T-cell (primary cell): Measurements from ENCODE around the gene TXNRD1. TPM values are rescaled to one million over a fixed set of nuclear protein-coding genes. Genes with fewer than 3 reads are reported as not detected.
A peak's percentile ranks its signal among the peaks of the same experiment; 100 is the strongest.

Experiments
- ATAC-seq, 4 experiments: fragments of 200-7000 bp in 3 of 4; fragments of 150-1000 bp in 1 of 4; cut with Tn5 transposase; replicated peaks in 1 of 4; 1 replicate in 3 of 4; 2 replicates in 1 of 4; pipeline ENCODE4 v1.10.0; 2021; ENCODE audit warnings: moderate library complexity in 3 of 4, mild to moderate bottlenecking in 2 of 4, moderate number of reproducible peaks in 1 of 4
- CTCF ChIA-PET, 2 donors: fragments of 300-600 bp; sonication (Branson Sonifier 250); formaldehyde crosslinking; loops; one replicate each; lab custom pipeline; 2022; ENCODE audit warnings: antibody characterized with exemption in 2 of 2; lab: Charles Lee
- POLR2A ChIA-PET, 2 donors: fragments of 300-600 bp; sonication (Branson Sonifier 250); formaldehyde crosslinking; loops; one replicate each; lab custom pipeline; 2022; ENCODE audit warnings: antibody characterized with exemption in 2 of 2; lab: Charles Lee
- DNase-seq, 35 experiments: peaks; one replicate each; pipeline versions ENCODE4 v3.0.0 to v3.0.0-alpha.2; 2013 to 2023
- H3K27ac ChIP-seq: one replicate; pipeline ENCODE4 v1.5.1; 2013; ENCODE audit warnings: low read length
- H3K27me3 ChIP-seq, 2 experiments: replicated peaks in 1 of 2; 1 replicate in 1 of 2; 2 replicates in 1 of 2; pipeline versions ENCODE4 v1.6.1 to v1.7.0; 2013; ENCODE audit warnings: low read length in 1 of 2, mixed read lengths in 1 of 2; ENCODE audit not compliant: control insufficient read depth in 2 of 2, insufficient read depth in 2 of 2; ENCODE audit errors: extremely low read depth in 1 of 2
- H3K36me3 ChIP-seq, 2 donors: 1 replicate in 1 of 2; 2 replicates in 1 of 2; pipeline versions ENCODE4 v1.6.1 to v1.7.0; 2013; ENCODE audit warnings: low read length in 1 of 2; ENCODE audit not compliant: control insufficient read depth in 2 of 2, insufficient read depth in 1 of 2; ENCODE audit errors: extremely low read depth in 1 of 2
- H3K4me1 ChIP-seq, 2 experiments: 1 replicate in 1 of 2; 2 replicates in 1 of 2; pipeline versions ENCODE4 v1.6.1 to v1.7.0; 2013; ENCODE audit warnings: low read length in 2 of 2, mixed read lengths in 1 of 2; ENCODE audit not compliant: insufficient read depth in 2 of 2, control insufficient read depth in 1 of 2; ENCODE audit errors: extremely low read depth in 1 of 2
- H3K4me3 ChIP-seq, 2 donors: 1 replicate in 1 of 2; 2 replicates in 1 of 2; pipeline versions ENCODE4 v1.5.1 to v1.7.0; 2013; ENCODE audit warnings: mild to moderate bottlenecking in 2 of 2, low read length in 1 of 2, moderate library complexity in 1 of 2; ENCODE audit not compliant: control insufficient read depth in 1 of 2; ENCODE audit errors: extremely low read depth in 1 of 2
- H3K9me3 ChIP-seq: 2 replicates; pipeline ENCODE4 v1.7.0; 2013
- H3K27ac Mint-ChIP-seq, 2 donors: one replicate each; pipeline ENCODE4 v1.8.0; 2020 to 2021; ENCODE audit warnings: mild to moderate bottlenecking in 2 of 2, mixed read lengths in 2 of 2
- H3K27me3 Mint-ChIP-seq, 2 donors: one replicate each; pipeline ENCODE4 v1.8.0; 2021 to 2022; ENCODE audit warnings: mixed read lengths in 2 of 2
- H3K36me3 Mint-ChIP-seq: one replicate; pipeline ENCODE4 v1.8.0; 2021; ENCODE audit warnings: mixed read lengths
- H3K4me1 Mint-ChIP-seq, 3 donors: one replicate each; pipeline ENCODE4 v1.8.0; 2020 to 2022; ENCODE audit warnings: mixed read lengths in 3 of 3, mild to moderate bottlenecking in 1 of 3
- H3K4me3 Mint-ChIP-seq, 3 donors: one replicate each; pipeline ENCODE4 v1.8.0; 2020 to 2022; ENCODE audit warnings: mild to moderate bottlenecking in 3 of 3, mixed read lengths in 3 of 3, moderate library complexity in 3 of 3
- H3K9me3 Mint-ChIP-seq, 3 donors: one replicate each; pipeline ENCODE4 v1.8.0; 2020 to 2022; ENCODE audit warnings: mixed read lengths in 3 of 3
- WGBS: methylation state at CpG from one replicate; pipeline ENCODE4 v1.1.5; 2013; ENCODE audit warnings: missing lambda C conversion rate; ENCODE audit not compliant: insufficient coverage; 5-methylcytosine and 5-hydroxymethylcytosine counted together
- total RNA-seq, 35 experiments: library from RNA in 6 of 35; stranded (reverse) in 6 of 35; fragments of 120-200 nt in 1 of 35; gene quantifications; one replicate each; pipeline versions ENCODE4 v1.2.1 to v1.2.4 and lab custom pipeline; 2013 to 2026

TXNRD1 gene
- total RNA-seq, 5 donors from 2014 or later (not counting 1 experiment from before 2014, with no cell fraction given), result 33.1 to 91.7 (median 68.9) TPM

DNA sequence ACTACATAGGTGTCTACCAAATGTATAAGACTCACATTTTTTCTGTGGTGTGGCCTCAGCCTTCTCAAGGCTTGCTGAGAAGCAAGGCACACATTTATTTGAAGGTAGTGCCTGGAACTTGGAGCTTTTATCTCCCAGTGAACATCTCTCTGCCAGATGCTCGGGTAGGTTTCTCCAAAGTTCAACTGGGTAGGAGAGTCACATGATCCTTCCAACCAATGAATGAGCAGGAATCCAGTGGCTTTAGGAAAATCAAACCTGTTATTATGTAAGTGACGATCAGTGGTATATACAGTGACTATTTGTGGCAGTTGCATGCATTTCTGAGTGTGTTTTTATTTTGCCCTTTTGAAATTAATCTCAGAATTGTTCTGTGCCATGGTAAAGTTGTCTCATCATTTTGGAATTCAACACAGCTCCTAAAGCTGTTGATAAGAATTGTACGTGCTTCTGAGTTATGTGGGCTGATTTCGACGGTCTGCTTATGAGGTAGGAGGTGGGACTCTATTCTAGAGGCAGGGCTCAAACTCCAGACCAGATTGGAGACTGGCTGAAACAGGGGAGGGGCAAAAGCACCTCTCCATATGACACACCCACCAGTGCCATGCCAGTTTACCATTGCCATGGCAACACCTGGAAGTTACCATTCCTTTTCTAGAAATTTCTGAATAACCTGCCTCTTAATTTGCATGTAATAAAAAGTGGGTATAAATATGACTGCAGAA is 145.6 kb downstream of the TXNRD1 start:
- H3K4me3 Mint-ChIP-seq, result no peak overlapping the region
- ATAC-seq, result no peak
- Histone ChIP-seq H3K4me1 (no peaks in the 10 kb centered on the region), H3K9me3 (no peaks in the 10 kb centered on the region), H3K27me3 (no peaks in the 10 kb centered on the region), H3K4me3 (no peak overlapping the region), H3K36me3 (no peaks in the 10 kb centered on the region), H3K27ac (no peak overlapping the region)
- H3K27me3 Mint-ChIP-seq, result no peaks in the 10 kb centered on the region
- peaks cover 0 to 2% (median 0%) of the 10 kb centered on the region in 3 donors for H3K4me1 Mint-ChIP-seq
- no peak overlapping the region for H3K27ac Mint-ChIP-seq
- DNase-seq, result no peak
- no peaks in the 10 kb centered on the region for H3K9me3 Mint-ChIP-seq
- H3K36me3 Mint-ChIP-seq, result no peaks in the 10 kb centered on the region
- WGBS, result 100% methylated on average over 2 of the region's 5 CpGs
- CTCF ChIA-PET, result interaction anchor here in 1 of 2 donors (1.0 kb wide), 1 partner anchor 161 kb away, joined by 3 read pairs; no protein-coding TSS in a partner anchor
- POLR2A ChIA-PET, result no interaction called here

DNA sequence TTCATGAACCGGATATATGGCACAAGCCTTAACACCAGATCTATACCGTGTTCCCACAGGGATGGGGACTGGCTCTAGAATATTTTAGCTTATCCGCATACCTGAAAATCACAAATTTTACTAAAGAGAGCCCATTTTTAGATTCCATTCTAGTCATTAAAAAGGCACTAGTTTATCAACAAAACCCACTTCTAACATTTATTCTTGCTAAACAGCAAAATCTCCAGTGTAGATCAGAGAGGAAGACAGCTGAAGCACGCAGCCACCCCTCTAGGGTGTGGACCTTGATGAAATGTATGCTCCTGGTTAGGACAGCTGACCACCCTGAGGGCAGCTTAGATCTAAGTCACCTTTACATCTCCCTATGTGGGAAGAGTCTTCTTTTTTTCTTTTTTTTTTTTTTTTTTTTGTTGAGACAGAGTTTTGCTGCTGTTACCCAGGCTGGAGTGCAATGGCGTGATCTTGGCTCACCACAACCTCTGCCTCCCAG is 150.4 kb downstream of the TXNRD1 start:
- Histone ChIP-seq H3K27ac (no peak overlapping the region), H3K4me3 (no peak overlapping the region), H3K9me3 (no peaks in the 10 kb centered on the region), H3K36me3 (no peaks in the 10 kb centered on the region), H3K4me1 (no peaks in the 10 kb centered on the region), H3K27me3 (no peaks in the 10 kb centered on the region)
- Mint-ChIP-seq H3K9me3 (peaks cover 0 to 8% (median 6%) of the 10 kb centered on the region in 3 donors), H3K27ac (no peak overlapping the region), H3K4me3 (no peak overlapping the region), H3K36me3 (peaks cover 7% of the 10 kb centered on the region), H3K27me3 (peaks cover 0 to 3% of the 10 kb centered on the region in 2 donors), H3K4me1 (peaks cover 0 to 3% (median under 1%) of the 10 kb centered on the region in 3 donors)
- POLR2A ChIA-PET, result no interaction called here
- CTCF ChIA-PET, result interaction anchor here (0.6 to 1.0 kb wide), 4 partner anchors 16 to 339 kb away, joined by 3 to 9 read pairs (median 3); no protein-coding TSS in a partner anchor
- 96% methylated on average over 2 of the region's 5 CpGs for WGBS
- no peak for DNase-seq
- ATAC-seq, result no peak

DNA sequence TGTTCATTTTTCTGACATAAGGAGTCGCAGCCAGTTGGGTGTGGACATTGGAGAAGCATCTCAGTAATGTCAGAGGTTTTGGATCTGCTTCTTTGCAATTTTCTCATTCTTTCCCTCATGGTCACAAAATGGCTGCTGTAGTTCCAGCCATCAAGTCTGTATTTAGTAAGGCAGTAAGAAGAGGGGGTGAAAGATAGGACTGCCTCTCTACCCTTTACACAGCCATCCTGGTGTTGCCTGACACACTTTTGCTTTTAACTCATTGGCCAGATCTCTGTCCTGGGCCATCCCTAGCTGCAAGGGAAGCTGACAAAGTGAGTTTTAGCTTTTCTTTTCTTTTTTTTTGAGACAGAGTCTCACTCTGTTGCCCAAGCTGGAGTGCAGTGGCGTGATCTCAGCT is 154.1 kb downstream of the TXNRD1 start:
- H3K27me3 Mint-ChIP-seq, result peaks cover 0 to 3% of the 10 kb centered on the region in 2 donors
- H3K4me1 Mint-ChIP-seq, result peaks cover 11 to 20% (median 14%) of the 10 kb centered on the region in 3 donors
- ATAC-seq (no peak), DNase-seq (no peak)
- Histone ChIP-seq H3K27me3 (peaks cover 0 to 3% of the 10 kb centered on the region in 2 experiments), H3K4me1 (peaks cover 4 to 15% of the 10 kb centered on the region in 2 experiments), H3K27ac (no peak overlapping the region), H3K9me3 (no peaks in the 10 kb centered on the region), H3K4me3 (no peak overlapping the region), H3K36me3 (no peaks in the 10 kb centered on the region)
- H3K4me3 Mint-ChIP-seq, result no peak overlapping the region
- ChIA-PET POLR2A (no interaction called here), CTCF (no interaction called here)
- no peak overlapping the region for H3K27ac Mint-ChIP-seq
- peaks cover 0 to 8% (median 6%) of the 10 kb centered on the region in 3 donors for H3K9me3 Mint-ChIP-seq
- WGBS, result no CpG with 5 or more reads among the region's 2 CpGs
- H3K36me3 Mint-ChIP-seq, result peaks cover 7% of the 10 kb centered on the region

DNA sequence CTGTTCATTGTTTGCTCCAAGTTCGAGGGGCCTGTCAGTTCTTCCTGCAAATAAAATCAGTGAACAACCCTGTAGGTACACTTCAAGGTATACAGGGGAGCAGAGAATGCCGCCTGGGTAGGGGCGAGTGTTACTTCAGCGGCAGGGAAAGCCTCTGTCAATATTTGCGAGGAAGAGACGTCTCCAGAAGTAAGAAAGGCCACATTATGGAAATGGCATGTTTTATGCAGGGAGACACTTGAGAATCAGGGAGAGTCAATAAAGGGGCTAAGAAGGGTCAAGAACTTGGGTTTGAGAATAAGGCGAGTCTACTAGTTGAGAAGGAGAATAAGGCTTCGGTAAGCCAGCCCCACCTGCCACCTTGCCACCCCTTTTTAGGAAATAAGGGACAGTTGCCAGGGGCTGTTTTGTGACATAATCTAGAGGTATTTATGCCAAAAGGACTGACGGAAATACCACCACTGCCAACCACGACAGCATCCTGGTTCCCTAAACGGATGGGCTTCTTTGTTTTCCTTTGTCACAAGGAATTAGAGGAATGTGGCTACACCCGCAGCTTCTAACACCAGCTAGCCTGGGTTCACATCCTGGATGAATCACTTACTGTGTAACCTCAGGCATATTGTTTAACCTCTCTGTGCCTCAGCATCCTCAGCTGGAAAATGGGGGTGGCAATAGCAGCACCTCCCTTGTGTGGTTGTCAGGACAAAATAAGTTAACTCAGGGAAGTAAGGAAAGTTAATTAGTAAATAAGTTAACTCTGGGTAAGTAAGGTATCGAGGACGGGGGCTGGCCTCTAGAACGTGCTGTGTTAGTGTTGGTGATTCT is 155.7 kb downstream of the TXNRD1 start:
- Histone ChIP-seq H3K4me3 (no peak overlapping the region), H3K36me3 (no peaks in the 10 kb centered on the region), H3K4me1 (peaks cover 4 to 15% of the 10 kb centered on the region in 2 experiments), H3K27me3 (peaks cover 0 to 3% of the 10 kb centered on the region in 2 experiments), H3K27ac (no peak overlapping the region), H3K9me3 (no peaks in the 10 kb centered on the region)
- CTCF ChIA-PET, result no interaction called here
- Mint-ChIP-seq H3K27ac (no peak overlapping the region), H3K4me3 (no peak overlapping the region), H3K27me3 (peaks cover 0 to 3% of the 10 kb centered on the region in 2 donors), H3K36me3 (peaks cover 7% of the 10 kb centered on the region), H3K4me1 (peaks cover 11 to 20% (median 14%) of the 10 kb centered on the region in 3 donors), H3K9me3 (peaks cover 0 to 8% (median 6%) of the 10 kb centered on the region in 3 donors)
- 84% methylated on average over 11 of the region's 15 CpGs for WGBS
- DNase-seq (no peak), ATAC-seq (no peak)
- POLR2A ChIA-PET, result no interaction called here

DNA sequence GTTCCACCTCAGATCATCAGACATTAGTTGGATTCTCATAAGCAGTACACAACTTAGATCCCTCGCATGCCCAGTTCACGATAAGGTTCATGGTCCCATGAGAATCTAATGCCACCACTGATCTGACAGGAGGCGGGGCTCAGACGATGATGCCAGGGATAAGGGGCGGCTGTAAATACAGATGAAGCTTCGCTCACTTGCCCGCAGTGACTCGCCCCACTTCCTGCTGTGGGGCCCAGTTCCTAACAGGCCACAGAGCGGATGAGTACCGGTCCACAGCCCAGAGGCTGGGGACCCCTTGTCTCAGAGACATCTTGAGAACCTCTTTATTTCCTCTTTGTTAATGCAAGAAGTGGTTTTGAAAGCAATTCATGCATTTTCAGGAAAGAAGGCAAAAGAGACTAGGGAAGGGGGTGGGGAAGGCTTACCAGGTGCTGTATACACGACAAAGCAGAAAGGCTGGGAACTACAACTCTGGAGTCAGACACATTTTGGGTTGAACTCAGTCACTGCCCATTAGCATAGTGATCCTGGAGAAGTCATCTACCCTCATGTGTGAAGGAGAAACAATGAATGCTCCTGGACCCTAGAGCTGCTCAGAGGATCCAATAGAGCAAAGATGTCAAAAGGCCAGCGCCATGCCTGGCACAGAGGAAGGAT is 156.6 kb downstream of the TXNRD1 start:
- POLR2A ChIA-PET, result no interaction called here

More for the DNA sequence above, 156.6 kb downstream of the TXNRD1 start:
- Histone ChIP-seq H3K4me1 (peaks cover 4 to 15% of the 10 kb centered on the region in 2 experiments), H3K27me3 (peaks cover 0 to 3% of the 10 kb centered on the region in 2 experiments), H3K9me3 (no peaks in the 10 kb centered on the region), H3K4me3 (peak overlapping the region in 1 of 2 donors; percentile 15), H3K36me3 (no peaks in the 10 kb centered on the region), H3K27ac (no peak overlapping the region)
- Mint-ChIP-seq H3K27me3 (peaks cover 0 to 3% of the 10 kb centered on the region in 2 donors), H3K9me3 (peaks cover 0 to 8% (median 6%) of the 10 kb centered on the region in 3 donors), H3K4me1 (peaks cover 11 to 20% (median 14%) of the 10 kb centered on the region in 3 donors), H3K36me3 (peaks cover 7% of the 10 kb centered on the region), H3K27ac (peak overlapping the region; percentile 8), H3K4me3 (peak overlapping the region in 1 of 3 donors; percentile 33)
- 25% methylated on average over 10 of the region's 12 CpGs for WGBS
- DNase-seq (peak in 27 of 35 experiments; percentile 7 to 57 (median 26)), ATAC-seq (peak; percentile 83 to 90 (median 88))
- CTCF ChIA-PET, result interaction anchor here in 1 of 2 donors (0.6 kb wide), 1 partner anchor 172 kb away, joined by 3 read pairs; no protein-coding TSS in a partner anchor
